Measurements from ENCODE around the gene HCAR1.
A peak's percentile ranks its signal among the peaks of the same experiment; 100 is the strongest.
"Not testable (repeated sequence)": the region's sequence is repeated elsewhere in the genome, so short reads cannot be mapped to it uniquely, and the experiment has no call there.

The HCAR1 gene

GRCh38 chr12:122730215-122731014 lies at the start of gene HCAR1:
TSS of gene HCAR1 (minus strand) at chr12:122730844. CDS start at chr12:122730339, 505 bp downstream.
- peak; percentile 84 for DNase-seq

GRCh38 chr12:122757568-122757967 lies 26.9 kb upstream of the HCAR1 start:
- no peak for DNase-seq

- DNase-seq, result no peak
Measured at GRCh38 chr12:122754790-122755189, 24.1 kb upstream of the HCAR1 start.

- no peak for DNase-seq
Measured at GRCh38 chr12:122753319-122753650, 22.6 kb upstream of the HCAR1 start.

- DNase-seq, result peak; percentile 100
Measured at GRCh38 chr12:122752464-122753318, 22.0 kb upstream of the HCAR1 start, which contains the start of gene DENR. TSS of gene DENR (plus strand) at chr12:122752824. CDS start at chr12:122753702, 878 bp downstream.

- not testable (repeated sequence) for DNase-seq
Measured at GRCh38 chr12:122750781-122751515, 20.3 kb upstream of the HCAR1 start.

- no peak for DNase-seq
Measured at GRCh38 chr12:122749569-122750332, 19.1 kb upstream of the HCAR1 start.

GRCh38 chr12:122747224-122748135 lies 16.8 kb upstream of the HCAR1 start:
- no peak for DNase-seq

GRCh38 chr12:122743895-122744525 lies 13.4 kb upstream of the HCAR1 start:
- DNase-seq, result no peak

- DNase-seq, result no peak
Measured at GRCh38 chr12:122740351-122740750, 9.7 kb upstream of the HCAR1 start.

- DNase-seq, result no peak
Measured at GRCh38 chr12:122738571-122738970, 7.9 kb upstream of the HCAR1 start.

- no peak for DNase-seq
Measured at GRCh38 chr12:122732611-122733010, 2.0 kb upstream of the HCAR1 start.

- DNase-seq, result peak; percentile 62
Measured at GRCh38 chr12:122732170-122732569, 1.5 kb upstream of the HCAR1 start.

GRCh38 chr12:122729583-122730214 lies 945 bp downstream of the HCAR1 start:
- DNase-seq, result no peak

- peak; percentile 68 for DNase-seq
Measured at GRCh38 chr12:122726080-122726558, 4.5 kb downstream of the HCAR1 start.

- no peak for DNase-seq
Measured at GRCh38 chr12:122725452-122726079, 5.1 kb downstream of the HCAR1 start.

- no peak for DNase-seq
Measured at GRCh38 chr12:122724641-122725243, 5.9 kb downstream of the HCAR1 start.

GRCh38 chr12:122722387-122722786 lies 8.3 kb downstream of the HCAR1 start:
- DNase-seq, result no peak

GRCh38 chr12:122721057-122721545 lies 9.5 kb downstream of the HCAR1 start:
- peak; percentile 81 for DNase-seq

Data from activated CD4-positive, alpha-beta T cell treated with anti-CD3 and anti-CD28 coated beads, Interleukin-2, amount 50 U/mL, for 16 hours (primary cell).